Astrocyte of the hippocampus (primary cell): ENCODE data around the gene ELMOD3.
"Not testable (repeated sequence)": the region's sequence is repeated elsewhere in the genome, so short reads cannot be mapped to it uniquely, and the experiment has no call there.

Experiments
- DNase-seq: peaks from one replicate; pipeline ENCODE4 v3.0.0; 2011; ENCODE audit warnings: low read depth, low spot score

Gene ELMOD3

DNA sequence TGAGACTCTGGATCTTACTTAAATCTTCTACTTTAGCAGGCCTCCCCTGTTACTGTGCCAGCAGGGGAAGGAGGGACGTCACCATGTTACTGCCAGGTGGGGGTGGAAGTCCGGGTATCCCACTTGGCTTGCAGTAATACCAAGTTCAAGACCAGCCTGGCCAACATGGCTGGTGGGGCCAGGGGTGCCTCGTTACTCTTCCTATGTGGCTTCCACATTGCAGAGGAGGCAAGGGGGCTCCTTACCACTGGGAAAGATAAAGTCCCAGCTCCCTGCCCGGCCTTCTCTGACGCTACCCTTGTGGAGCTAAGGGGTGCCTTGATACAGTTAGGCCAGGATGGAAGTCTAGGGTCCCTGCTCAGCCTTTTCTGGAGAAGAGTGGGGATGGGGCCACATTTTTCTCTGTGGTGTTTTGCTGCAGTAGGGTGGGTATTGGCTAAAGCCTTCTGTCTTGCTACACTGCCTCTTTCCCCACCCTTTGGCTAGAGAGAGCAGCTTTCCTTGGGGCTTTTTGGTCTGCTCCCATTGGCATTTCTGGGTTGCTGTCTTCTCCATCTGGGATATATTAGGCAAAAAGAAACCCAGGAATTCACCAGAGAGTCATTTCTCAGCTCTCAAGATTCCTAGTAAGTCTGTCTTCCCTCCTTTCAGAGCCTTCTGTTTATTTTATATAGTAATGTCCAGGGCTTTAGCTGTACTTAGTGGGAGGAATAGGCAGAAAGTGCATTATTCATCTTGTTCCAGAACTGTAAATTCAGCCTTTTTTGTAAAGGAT lies 21.9 kb downstream of the ELMOD3 start:
- DNase-seq = no peak

GRCh38 chr2:85377083-85377482 lies 22.5 kb downstream of the ELMOD3 start:
- no peak for DNase-seq

DNA sequence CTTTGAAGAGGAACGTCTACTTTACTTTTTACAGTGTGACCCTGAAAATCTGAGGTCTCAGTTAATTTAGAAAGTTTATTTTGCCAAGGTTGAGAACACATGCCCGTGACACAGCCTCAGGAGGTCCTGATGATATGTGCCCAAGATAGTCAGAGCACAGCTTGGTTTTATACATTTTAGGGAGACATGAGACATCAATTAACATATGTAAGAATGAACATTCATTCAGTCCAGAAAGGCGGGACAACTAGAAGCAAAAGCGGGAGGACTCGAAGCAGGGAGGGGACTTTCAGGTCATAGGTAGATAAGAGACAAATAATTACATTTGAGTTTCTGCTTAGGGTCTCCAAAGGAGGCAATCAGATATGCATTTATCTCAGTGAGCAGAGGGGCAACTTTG lies 23.7 kb downstream of the ELMOD3 start:
- DNase-seq = no peak

DNA sequence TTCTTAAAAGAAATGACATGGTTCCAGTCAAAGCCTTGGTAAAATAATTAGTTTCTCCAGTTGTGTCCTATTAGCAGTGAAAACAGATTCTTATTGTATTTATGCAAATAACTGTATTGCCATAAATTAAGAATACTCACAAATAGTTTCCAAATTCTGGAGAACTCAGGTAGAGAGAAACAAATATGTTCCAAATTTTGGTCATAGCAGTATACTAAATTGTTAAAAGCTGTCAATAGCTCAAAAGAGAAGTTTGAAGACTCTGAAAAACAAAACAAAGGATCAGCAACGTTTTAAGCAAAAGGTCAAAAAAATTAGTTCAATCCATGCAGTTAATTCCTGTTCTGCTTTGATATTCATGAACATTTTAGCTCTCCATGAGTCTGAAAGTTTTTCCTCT lies 25.5 kb downstream of the ELMOD3 start:
- DNase-seq = no peak

- DNase-seq = not testable (repeated sequence)
Observed at GRCh38 chr2:85383151-85383550, 28.6 kb downstream of the ELMOD3 start.

DNA sequence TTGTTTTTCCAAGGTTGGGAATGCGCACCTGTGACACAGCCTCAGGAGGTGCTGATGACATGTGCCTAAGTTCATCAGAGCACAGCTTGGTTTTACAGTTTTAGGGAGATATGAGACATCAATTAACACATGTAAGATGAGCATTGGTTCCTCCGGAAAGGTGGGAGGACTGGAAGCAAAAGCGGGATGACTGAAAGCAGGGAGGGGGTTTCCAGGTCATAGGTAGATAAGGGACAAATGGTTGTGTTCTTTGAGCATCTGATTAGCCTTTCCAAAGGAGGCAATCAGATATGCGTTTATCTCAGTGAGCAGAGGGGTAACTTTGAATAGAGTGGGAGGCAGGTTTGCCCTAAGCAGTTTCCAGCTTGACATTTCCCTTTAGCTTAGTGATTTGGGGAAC lies 29.3 kb downstream of the ELMOD3 start:
- no peak for DNase-seq

DNA sequence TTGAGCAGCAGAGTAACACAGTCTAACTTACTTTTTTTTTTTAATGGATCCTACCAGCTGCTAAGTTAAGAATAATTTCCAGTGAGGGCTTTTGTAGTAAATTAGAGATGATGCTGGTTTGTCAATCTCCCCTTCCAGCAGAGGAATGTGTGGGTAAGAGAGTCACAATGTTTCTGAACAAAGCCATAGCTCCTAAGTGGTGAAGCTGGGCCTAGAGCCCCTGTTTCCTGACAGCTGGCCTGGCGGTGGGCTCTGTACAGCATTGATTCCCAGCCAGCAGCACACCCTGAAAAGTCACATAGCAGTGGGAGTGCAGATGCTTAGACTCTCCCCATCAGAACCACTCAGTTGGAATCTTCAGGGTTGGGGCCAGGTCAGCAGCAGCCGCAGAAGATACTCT lies 31.2 kb downstream of the ELMOD3 start:
- no peak for DNase-seq

DNA sequence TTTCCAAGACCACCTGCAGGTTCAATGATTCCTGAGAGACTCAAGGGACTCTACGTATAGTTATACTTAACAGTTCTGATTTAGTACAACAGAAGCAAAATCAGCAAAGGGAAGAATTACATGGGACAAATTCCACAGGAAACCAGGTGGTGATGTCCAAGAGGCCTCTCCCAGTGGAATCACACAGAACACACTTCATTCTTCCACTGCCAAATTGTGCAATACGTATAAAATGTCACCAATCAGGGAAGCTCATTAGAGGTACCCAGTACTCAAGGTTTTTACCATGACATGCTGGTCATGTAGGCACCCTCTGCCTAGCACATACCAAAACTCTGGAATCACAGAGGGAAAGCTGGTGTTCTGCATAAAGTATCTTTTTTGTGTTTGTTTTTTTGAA lies 33.2 kb downstream of the ELMOD3 start:
- DNase-seq = no peak

- no peak for DNase-seq
Observed at GRCh38 chr2:85388878-85389538, 34.4 kb downstream of the ELMOD3 start.

- peak; percentile 61 for DNase-seq
Observed at GRCh38 chr2:85390941-85391669, 36.5 kb downstream of the ELMOD3 start.

DNA sequence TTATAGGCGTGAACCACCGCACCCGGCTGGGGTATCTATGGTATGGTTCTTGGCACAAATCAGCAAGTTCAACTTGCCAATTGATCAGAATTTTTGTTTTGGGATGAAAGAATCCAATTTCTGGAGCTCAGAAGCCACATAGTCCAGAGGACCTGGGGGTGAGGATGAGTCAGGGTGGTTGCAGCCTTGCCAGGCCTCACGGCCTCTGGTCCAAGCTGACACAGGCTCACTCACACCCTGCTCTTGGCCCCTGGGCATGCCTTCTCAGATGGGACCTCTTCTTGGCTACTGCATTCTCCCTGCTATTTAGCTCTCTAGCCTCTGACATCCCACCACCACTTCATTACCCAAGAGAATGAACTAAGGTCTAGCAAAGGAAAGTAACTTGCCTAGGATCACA lies 39.3 kb downstream of the ELMOD3 start:
- peak; percentile 16 for DNase-seq

DNA sequence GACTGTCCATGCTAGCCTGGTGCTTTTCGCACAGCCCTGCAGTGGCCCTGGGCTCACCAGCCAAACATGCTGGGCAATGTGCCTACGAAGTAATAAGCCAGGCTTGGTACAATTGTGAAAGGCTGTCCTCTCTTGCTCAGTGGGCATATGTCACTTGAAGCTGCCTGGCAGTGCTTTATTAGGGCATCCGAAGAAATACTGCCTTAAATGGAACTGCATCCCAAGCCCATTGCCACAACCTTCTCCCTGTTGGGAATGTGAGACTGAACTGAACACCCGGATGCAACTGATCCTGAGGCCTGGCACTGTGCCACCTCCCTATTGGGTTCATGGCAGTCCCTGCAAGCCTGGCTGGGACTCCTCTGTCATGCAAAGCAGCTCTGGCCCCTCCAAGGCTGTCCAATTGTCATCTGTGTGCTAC lies 39.7 kb downstream of the ELMOD3 start:
- peak; percentile 28 for DNase-seq

DNA sequence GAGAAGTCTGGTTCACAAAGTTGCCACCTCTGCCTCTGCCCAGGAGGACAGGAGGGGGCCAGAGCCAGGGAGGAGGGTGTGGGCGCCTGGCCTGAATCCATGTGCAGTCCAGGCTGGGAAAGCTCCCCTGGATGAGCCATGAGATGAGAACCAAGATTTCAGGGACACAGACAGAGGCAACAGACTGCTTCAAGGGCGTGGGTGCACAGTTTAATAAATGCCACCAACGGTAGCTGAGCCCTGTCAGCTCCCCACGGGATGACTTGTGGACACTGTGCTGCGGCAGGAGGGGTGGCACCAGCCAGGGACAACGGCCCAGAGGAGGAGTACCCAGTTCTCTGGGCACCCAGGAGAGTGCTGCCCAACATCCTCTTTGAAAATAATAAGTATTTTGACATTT lies 40.4 kb downstream of the ELMOD3 start:
- no peak for DNase-seq

DNA sequence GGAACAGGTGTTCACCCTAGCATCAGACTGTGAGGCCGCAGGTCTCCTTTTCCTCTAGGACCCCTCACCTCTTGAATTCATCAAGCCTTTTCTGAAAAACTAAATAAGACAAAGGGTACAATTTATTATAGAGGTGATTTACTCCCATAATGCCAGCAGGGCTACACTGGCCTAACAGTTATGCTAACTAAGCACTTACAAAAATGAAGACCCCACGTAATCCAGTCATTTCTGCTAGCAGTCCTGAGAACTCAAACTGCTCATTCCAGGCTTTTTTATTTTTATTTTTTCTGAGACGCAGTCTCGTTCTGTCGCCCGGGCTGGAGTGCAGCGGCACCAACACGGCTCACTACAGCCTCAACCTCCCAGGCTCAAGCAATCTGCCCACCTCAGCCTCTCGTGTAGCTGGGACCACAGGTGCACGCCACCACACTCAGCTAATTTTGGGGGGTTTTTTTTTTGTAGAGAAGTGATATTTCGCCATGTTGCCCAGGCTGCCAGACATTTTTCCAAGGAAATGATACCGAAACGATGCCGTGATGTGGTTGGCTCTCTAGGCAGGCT lies 41.4 kb downstream of the ELMOD3 start:
- no peak for DNase-seq

DNA sequence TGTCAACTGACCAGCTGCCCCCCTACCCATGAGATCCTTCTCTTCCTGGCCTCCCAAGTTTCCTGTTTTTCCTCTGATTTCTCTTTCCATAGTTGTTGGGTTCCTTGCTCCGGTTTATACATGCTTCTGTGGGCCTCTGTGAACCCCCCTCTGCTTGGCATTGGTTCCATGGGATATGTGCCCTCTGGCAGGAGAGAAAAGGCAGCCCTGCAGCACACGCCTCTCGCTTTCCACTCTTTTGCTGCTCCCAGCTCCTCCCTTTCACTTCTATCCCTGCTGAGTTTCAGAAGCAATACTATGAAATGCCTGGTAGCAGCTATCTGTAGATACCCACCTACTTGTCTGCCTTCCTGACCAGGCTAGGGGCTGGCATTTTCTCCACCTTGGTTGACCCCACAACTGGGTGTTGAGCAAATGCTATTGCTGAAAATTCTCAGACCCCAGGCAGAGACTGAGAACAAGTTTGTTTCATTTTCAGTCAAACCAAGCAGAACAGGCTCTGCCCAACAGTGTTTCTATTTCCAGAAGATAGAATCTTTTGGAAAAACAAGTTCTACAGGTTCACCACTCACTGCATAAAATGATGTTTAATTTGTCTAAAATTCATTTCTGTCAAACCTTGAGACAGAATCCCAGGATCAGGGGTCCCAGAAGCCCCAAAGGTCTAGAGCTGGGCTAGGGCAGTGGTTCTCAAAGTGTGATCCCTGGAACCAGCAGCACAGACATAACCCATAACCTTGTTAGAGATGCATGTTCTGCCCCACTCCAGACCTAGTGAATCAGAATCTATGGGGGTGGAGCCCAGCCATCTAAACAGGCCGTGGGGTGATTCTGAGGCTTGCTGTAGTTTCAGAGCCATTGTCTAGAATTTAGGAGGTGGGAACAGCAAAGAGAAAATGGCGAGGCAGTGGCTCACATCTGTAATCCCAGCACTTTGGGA lies 42.2 kb downstream of the ELMOD3 start:
- DNase-seq = no peak

DNA sequence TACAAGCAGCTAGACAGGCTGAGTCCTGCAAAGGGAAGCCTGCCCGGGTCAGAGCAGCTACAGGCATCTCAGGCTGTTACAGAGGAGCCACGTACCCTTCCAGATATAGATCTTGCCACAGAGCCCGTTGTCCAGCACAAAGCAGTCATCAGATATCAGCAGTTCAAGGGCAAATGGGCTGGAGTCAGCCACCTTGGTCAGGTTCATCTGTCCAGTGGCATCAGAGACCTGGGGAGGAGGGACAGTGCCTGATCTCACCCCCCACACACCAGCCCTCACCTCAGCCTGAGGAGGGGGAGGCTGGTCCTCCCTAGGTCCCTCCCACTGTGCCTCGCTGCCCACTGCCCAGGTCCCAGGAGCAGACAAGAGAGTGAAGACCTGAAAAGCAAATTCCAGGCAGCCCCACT lies 43.4 kb downstream of the ELMOD3 start:
- no peak for DNase-seq

GRCh38 chr2:85398426-85399182 lies 44.0 kb downstream of the ELMOD3 start:
- DNase-seq = no peak

DNA sequence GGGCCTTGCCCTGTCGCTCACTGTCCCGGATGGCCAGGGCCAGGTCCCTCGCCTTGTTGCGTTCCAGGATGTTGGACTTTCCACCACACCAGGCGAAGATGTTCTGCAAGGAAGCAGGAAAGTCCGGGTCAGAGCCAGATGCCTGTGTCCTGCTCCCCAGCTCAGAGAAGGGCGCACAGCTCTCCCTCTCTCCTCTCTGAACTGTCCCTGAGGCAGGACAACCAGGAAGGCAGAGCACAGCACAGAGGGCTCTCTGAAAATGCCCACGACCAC lies 44.5 kb downstream of the ELMOD3 start:
- DNase-seq = no peak

- no peak for DNase-seq
Observed at GRCh38 chr2:85400023-85400422, 45.5 kb downstream of the ELMOD3 start.

GRCh38 chr2:85400541-85401463 lies 46.2 kb downstream of the ELMOD3 start:
- no peak for DNase-seq
